ENCODE results near the gene RNF19B. TPM values are rescaled to one million over a fixed set of nuclear protein-coding genes. Genes with fewer than 3 reads are reported as not detected.

The RNF19B gene
- total and polyA plus RNA-seq, 2 of the 8 experiments (the other 6 are each of a cell fraction or from before 2014, with no cell fraction given) = 9.2 to 11.2 TPM

DNA sequence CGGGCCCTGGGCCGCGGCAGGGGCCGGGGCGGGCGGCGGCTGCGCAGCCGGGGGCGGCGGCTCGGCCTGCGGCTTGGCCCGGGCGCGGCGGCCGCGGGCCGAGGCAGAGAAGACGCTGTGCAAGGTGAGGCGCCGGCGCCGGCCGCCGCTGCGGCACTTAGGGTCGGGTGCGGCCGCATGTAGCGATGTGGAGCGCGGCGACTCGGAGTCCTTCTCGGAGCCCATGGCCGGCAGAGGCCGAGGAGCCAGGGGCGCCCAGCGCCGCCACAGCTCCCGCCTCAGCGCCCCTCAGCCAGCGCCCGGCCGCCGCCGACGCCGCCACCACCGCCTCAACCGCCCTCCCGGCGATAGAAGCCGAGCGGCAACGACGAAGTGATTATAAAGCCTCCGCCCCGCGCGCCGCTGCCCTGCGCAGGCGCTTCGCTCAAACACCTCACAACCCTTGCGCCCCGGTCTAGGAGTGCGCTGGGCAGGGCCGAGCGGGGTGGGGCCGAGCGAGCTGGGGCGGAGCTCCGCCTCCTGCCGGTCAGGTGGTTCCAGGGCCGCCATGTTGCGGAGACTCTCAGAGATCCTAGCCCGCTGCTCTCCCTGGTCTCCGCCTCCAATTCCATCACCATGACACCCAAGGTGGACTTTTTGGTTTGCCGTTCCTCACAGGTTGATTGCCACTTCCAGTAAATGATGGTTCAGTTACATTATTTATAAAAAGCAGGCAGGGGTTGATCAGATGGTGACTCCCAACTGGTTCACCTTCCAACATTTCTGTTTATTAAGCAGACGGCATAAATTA, at the start of gene RNF19B (continued):
- TF ChIP-seq, protein P1, sequence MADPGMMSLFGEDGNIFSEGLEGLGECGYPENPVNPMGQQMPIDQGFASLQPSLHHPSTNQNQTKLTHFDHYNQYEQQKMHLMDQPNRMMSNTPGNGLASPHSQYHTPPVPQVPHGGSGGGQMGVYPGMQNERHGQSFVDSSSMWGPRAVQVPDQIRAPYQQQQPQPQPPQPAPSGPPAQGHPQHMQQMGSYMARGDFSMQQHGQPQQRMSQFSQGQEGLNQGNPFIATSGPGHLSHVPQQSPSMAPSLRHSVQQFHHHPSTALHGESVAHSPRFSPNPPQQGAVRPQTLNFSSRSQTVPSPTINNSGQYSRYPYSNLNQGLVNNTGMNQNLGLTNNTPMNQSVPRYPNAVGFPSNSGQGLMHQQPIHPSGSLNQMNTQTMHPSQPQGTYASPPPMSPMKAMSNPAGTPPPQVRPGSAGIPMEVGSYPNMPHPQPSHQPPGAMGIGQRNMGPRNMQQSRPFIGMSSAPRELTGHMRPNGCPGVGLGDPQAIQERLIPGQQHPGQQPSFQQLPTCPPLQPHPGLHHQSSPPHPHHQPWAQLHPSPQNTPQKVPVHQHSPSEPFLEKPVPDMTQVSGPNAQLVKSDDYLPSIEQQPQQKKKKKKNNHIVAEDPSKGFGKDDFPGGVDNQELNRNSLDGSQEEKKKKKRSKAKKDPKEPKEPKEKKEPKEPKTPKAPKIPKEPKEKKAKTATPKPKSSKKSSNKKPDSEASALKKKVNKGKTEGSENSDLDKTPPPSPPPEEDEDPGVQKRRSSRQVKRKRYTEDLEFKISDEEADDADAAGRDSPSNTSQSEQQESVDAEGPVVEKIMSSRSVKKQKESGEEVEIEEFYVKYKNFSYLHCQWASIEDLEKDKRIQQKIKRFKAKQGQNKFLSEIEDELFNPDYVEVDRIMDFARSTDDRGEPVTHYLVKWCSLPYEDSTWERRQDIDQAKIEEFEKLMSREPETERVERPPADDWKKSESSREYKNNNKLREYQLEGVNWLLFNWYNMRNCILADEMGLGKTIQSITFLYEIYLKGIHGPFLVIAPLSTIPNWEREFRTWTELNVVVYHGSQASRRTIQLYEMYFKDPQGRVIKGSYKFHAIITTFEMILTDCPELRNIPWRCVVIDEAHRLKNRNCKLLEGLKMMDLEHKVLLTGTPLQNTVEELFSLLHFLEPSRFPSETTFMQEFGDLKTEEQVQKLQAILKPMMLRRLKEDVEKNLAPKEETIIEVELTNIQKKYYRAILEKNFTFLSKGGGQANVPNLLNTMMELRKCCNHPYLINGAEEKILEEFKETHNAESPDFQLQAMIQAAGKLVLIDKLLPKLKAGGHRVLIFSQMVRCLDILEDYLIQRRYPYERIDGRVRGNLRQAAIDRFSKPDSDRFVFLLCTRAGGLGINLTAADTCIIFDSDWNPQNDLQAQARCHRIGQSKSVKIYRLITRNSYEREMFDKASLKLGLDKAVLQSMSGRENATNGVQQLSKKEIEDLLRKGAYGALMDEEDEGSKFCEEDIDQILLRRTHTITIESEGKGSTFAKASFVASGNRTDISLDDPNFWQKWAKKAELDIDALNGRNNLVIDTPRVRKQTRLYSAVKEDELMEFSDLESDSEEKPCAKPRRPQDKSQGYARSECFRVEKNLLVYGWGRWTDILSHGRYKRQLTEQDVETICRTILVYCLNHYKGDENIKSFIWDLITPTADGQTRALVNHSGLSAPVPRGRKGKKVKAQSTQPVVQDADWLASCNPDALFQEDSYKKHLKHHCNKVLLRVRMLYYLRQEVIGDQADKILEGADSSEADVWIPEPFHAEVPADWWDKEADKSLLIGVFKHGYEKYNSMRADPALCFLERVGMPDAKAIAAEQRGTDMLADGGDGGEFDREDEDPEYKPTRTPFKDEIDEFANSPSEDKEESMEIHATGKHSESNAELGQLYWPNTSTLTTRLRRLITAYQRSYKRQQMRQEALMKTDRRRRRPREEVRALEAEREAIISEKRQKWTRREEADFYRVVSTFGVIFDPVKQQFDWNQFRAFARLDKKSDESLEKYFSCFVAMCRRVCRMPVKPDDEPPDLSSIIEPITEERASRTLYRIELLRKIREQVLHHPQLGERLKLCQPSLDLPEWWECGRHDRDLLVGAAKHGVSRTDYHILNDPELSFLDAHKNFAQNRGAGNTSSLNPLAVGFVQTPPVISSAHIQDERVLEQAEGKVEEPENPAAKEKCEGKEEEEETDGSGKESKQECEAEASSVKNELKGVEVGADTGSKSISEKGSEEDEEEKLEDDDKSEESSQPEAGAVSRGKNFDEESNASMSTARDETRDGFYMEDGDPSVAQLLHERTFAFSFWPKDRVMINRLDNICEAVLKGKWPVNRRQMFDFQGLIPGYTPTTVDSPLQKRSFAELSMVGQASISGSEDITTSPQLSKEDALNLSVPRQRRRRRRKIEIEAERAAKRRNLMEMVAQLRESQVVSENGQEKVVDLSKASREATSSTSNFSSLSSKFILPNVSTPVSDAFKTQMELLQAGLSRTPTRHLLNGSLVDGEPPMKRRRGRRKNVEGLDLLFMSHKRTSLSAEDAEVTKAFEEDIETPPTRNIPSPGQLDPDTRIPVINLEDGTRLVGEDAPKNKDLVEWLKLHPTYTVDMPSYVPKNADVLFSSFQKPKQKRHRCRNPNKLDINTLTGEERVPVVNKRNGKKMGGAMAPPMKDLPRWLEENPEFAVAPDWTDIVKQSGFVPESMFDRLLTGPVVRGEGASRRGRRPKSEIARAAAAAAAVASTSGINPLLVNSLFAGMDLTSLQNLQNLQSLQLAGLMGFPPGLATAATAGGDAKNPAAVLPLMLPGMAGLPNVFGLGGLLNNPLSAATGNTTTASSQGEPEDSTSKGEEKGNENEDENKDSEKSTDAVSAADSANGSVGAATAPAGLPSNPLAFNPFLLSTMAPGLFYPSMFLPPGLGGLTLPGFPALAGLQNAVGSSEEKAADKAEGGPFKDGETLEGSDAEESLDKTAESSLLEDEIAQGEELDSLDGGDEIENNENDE (IDR thresholded peaks at IDR 0.05; ENCODE audit: insufficient replicate concordance, low read length) = no peak
- TF ChIP-seq SAP30 (IDR thresholded peaks at IDR 0.05; ENCODE audit: insufficient read depth, insufficient replicate concordance, low read length) (no peak), YY1 (IDR thresholded peaks at IDR 0.05; ENCODE audit: low read depth, low read length) (peak; percentile 97), SP2 (IDR thresholded peaks at IDR 0.05; ENCODE audit: low read length) (no peak), SRF (IDR thresholded peaks at IDR 0.05; ENCODE audit: low read depth, low read length) (no peak), ZNF274 (IDR thresholded peaks at IDR 0.05; ENCODE audit: borderline replicate concordance, extremely low read depth, low read length) (no peak), EP300 (IDR thresholded peaks at IDR 0.05; ENCODE audit: borderline replicate concordance in 1 of 2, low read depth in 2 of 2, low read length in 2 of 2) (no peak), NRF1 (IDR thresholded peaks at IDR 0.05; ENCODE audit: low read depth, low read length) (peak; percentile 82), TAF7 (optimal IDR thresholded peaks at IDR 0.05; ENCODE audit: borderline replicate concordance, low read depth, low read length) (peak; percentile 59), CTBP2 (IDR thresholded peaks at IDR 0.05; ENCODE audit: borderline replicate concordance, insufficient read depth, insufficient read length, low read length) (no peak)
